ENCODE data around the gene CEND1.

Gene CEND1

DNA sequence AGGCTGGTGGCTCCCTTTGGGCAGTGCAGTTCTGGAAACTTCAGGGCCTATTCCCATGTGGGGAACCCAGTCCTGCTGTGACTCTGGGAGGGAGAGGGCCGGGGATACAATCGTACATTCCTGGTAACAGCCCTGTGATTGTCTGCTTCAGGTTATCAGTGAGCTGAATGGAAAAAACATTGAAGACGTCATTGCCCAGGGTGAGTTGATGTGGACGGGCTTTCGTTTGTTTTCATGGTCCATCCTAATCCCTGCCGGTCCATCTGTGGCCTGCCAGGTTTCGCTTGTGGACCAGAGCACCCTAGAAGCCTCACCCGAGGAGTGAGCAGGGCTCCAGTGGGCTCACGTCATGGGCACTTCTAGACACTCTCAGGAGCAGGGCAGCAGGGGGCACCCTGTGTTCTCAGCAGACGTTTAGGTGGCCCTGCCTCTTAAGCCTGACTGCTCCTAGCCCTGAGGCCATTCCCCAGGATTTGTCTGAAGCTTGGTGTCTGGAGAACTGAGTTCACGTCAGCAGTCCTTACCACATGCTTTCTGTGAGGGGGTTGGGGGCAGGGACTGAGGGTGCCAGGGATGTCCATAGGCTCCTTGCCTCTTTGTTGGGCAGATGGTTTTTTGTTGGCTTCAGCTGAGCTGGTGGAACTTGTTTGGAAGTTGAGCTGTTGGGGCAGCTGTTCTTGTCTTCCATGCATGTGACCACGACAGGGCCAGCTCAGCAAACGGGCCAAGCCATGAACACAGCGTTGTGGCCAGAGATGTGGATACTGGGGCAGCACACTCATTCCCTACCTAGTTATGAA lies 21.8 kb upstream of the CEND1 start:
- DNase-seq (ENCODE audit: low read depth in 2 of 2) = no peak

DNA sequence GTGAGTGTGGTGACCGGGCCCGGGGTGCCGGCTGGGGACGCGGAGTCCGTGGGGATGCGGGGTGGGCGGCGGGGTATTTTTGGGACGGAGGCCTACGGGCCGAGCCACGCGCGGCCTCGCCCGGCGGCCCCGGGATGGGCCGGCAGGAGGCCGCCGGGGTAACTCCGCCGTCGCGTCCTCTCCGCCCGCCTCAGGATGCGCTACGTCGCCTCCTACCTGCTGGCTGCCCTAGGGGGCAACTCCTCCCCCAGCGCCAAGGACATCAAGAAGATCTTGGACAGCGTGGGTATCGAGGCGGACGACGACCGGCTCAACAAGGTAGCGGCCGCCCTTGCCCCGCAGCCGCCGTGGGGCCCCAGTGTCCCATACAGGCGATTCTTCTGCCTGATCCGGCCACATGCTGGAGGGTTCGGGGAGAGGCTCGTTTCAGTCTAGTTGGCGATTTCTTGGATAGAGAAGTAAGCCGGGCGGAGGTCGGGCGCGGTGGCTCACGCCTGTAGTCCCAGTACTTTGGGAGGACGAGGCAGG lies 20.2 kb upstream of the CEND1 start:
- DNase-seq (ENCODE audit: low read depth in 2 of 2) = no peak

DNA sequence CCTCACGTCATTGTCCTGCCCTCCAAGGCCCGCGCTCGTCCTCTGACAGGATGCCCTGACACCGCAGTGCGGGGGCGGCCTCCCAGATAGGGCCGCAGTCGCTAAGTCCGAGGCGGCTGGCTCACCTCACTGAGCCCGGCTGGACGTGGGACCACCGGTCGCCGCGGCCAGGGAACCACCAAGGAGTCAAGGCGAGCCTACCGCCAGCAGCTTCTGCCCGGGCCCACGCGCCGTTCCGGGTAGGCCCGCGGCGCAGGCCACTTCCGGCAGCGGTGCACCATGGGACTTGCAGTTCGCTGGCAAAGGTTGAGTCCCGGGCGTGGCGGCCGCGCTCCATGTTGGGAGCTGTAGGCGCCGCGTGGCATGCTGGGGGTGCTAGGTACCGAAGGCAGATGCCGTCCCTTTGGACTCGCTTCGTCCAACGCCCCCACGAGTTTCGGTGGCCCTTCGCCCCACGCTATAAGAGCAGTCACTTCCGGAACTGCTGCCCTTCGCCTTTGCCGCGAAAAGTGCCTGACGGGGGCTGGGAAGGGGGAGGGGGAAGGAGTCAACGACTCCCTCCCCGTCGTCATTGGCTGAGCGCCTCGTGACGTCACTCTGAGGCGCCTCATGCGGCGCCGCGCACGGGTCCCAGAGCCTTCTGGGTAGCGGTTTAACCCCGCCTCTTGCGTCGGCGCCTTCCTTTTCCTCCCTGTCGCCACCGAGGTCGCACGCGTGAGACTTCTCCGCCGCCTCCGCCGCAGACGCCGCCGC lies 19.6 kb upstream of the CEND1 start, which contains the start of gene RPLP2:
Gene RPLP2 (plus strand): TSS at position 681 of the 753 bp plus-strand sequence. CDS start 268 bp downstream, outside the sequence.
- peak; percentile 96 to 98 for DNase-seq (ENCODE audit: low read depth in 2 of 2)

DNA sequence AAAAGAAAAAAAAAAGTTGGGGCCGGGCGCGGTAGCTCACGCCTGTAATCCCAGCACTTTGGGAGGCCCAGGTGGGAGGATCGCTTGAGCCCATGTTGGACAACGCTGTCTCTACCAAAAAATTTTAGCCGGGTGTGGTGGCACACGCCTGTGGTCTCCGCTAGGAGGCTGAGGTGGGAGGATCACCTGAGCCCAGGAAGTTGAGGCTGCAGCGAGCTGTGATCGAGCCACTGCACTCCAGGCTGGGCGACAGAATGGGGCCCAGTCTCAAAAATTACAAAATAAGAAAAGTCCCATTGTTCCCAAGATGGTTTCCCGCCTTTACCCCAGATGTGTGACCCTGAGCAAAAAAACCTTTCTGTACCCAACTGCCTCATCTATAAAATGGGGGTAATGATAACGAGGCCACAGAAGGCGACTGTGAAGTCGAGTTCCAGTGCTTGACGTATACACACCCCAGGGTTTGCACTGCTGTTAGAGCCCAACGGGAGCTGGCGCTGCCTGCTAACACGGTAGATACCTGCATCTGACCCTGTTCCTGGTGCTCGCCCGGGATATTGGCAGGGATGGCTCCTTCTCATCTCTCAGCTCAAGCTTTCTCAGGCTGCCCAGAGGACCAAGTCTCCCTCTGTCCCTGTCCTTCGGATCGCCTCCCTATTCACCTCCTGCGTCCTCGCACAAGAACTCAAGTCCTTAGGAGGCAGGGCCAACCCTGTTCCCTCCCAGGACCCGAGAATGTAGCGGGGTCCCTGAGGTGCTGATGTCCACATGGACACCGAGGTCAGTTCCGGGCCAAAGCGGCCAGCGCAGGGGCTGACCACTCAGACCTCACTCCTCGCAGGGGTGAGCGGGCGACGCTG lies 18.8 kb upstream of the CEND1 start:
- no peak for DNase-seq (ENCODE audit: low read depth in 2 of 2)

DNA sequence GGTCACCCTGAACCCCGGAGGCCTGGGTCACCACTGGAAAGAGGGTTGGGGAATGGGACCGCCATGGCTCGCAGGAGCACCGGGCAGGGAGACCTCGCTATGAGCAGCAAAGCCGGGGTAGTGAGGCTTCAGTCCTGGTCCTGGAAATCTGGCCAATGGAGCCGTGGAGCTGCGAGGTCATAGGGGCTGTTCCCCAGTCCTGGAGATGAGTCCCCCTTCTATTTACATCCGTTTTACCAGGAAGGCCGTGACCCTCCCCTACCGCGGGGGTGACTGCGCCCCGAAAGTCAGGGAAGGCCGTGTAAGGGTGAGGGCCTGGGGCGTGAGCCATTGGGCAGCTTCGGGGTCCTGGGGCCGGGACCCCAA lies 14.7 kb upstream of the CEND1 start:
- DNase-seq (ENCODE audit: low read depth in 2 of 2) = no peak

DNA sequence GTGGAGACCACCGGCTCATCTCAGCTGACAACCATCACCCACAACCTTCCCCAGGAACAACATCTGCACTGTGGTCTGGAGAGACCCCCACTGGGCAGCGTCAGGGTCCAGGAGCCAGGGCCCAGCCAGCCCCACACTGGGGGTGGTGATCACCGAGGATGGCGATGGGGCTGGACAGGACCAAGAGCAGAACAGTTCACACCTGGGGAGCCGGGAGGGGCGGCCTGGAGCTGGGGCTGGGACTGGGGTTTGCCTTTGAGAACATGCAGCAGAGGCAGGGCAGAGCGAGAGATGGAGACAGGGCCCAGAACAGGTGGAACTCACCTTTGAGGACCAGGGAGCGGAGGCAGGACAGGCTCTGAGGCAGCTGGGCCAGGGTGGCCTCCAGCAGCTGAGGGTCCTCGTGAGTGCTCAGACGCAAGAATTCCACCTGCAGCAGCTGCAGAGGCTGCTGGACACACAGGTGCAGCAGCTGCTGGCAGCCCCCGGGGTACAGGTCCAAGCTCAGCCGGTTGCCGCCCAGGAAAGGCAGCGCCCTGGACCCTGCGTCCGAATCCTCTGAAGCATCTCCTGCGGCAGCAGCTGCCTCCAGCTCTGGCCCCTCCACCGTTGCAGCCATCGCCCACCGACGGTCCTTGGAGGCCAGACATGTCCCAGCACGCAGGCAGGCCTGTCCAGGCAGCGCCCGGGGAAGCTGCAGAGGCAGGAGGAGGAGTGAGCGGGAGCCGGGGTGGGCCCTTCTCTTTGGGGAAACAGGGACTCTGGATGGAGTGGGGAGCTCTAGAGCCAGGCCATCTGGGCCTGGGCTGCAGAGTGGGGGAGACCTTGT lies 14.1 kb upstream of the CEND1 start:
- DNase-seq (ENCODE audit: low read depth in 2 of 2) = no peak

DNA sequence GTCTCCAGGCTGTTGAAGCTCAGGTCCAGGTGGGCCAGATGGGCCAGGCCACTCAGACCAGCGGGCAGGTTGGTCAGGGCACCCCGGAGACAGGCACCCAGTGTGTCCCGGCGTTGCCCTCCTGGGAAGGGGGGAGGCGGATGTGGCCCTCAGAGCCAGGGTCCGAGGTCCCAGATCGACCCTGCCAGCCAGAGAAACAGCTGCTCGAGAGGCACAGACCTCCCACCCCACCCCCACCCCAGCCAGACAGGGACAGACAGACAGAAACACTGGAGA lies 13.5 kb upstream of the CEND1 start:
- DNase-seq (ENCODE audit: low read depth in 2 of 2) = no peak

DNA sequence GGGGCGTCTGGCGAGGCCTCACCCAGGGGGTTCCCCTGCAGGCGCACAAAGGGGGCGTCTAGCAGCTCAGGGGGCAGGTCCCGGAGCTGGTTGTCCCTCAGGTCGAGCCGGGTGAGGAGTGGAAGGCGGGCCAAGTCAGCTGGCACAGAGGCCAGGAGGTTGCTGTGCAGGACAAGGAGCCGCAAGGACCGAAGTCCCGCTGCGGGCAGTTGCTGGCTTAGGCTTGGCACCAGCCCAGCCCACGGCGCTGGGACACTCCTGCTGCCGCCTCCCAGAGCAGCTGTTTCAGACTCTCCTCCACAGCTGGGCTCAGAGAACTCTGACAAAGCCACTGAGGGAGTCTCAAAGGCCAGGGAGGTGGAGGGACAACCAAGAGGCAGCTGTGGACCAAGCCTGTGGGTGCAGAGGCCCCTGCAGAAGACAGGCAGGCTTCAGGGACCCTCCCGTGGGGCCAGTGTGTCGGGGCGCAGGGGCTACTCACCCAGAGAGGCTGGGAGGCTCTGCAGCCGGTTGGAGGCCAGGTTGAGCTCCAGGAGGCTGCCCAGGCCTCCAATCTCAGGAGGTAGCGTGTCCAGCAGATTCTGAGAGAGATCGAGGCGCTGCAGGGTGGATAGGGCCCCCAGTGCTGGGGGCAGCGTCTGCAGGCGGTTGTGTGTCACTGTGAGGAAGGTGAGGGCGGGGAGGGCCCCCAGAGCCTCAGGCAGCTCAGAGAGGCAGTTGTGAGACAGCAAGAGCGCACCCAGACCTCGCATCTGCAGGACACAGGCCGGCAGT lies 13.0 kb upstream of the CEND1 start:
- no peak for DNase-seq (ENCODE audit: low read depth in 2 of 2)

DNA sequence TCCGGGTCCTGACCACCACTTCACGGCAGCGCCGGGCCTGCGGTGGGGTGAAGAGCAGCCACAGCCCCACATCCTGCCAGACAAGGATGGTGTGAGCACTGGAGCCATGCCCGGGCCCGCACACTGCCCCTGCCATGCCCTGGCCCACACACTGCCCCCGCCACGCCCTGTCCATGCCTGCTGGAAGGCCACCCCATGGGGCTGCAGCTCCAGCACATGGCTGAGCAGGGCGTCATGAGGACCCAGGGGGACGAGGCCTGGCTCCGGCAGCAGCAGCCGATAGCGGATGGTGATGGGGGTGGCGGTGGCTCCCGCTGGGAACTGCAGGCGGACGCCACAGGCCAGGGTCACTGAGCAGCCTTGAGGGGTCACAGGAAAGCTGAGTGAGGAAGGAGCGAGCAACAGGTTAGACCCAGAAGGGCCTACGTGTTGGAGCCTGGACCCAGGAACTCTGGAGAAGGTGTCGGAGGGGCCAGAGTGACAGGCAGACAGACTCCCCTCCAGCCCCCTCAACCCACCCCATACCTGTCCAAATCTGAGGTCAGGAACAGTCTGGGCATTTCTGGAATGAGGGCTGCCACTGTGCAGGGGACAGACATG lies 12.2 kb upstream of the CEND1 start:
- no peak for DNase-seq (ENCODE audit: low read depth in 2 of 2)

DNA sequence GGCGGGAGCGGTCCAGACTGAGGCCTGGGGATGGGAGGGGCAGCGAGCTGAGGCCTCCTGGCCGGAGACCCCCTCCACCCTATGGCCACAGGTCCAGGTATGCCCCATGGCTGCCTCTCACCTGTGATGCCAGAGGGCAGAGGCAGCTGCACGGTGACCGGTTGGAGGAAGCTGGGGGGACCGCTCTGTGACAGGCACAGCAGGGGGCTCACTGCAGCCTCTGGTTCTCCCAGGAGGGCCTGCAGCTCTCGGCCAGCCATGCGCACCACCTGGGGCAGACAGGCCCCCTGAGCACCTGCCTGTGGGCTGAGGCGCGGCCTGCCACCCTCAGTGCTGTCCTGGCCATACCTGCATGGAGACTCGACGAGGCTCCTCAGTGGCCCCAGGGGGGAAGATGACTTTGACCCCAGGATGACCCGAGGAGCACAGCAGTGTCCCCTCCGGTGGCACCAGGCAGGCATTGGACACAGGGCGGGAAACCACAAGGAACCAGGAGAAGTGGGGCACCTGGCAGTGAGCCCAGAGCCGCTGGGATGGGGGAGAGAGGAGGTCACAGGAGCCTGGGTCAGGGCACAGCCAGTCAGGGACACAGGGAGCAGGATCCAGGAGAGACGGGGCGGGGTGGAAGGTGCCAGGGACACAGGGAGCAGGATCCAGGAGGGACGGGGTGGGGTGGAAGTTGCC lies 11.3 kb upstream of the CEND1 start:
- no peak for DNase-seq (ENCODE audit: low read depth in 2 of 2)

DNA sequence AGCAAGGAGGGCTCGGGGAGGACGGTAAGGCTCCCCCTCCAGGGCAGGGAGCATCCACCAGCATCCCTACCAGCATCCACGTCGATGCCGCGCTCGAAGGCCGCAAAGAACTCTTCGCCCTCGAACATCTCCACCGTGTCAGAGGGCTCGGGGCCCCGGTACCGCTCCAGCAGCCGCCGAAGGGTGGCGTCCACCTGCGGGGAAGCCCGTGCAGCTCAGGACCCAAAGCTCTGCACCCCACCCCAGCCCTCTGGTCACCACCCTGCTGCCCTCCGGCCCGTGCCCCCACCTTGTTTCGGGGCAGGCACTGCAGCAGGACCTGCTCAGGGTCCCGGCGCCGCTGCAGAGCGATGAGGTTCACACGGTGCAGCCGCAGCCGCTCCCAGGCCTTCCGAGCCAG lies 10.6 kb upstream of the CEND1 start:
- no peak for DNase-seq (ENCODE audit: low read depth in 2 of 2)

DNA sequence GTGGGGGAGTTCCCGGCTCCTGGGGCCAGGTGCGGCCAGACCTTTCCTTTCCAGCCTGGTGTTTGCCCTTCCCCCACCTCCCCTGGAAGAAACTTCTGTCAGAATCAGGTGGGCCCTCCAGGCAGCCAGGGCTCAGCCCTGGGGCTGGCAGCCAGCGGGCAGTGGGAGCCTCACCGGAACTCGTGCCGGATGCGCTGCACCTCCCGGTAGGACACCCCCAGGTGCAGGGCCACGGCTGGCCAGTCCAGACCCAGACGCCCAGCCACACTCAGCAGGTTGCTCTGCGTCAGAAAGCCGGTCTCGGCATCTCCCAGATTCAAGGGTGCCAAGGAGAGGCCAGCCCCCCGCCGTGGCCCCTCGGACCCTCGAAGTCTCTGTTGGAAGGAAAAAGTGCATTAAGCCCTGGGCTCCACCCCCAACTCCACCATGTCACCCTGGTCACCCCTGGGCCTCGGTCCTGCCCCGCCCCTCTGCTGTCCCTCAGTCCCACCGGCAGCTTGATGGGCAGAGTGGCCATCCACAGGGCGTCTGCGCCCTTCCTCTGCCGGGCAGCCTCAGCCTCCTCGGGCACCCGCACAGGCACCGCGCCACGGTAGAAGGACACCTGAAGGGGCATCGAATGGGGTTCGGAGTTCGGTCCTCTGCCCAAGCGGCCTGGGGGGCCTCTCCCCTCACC lies 9.9 kb upstream of the CEND1 start:
- no peak for DNase-seq (ENCODE audit: low read depth in 2 of 2)

DNA sequence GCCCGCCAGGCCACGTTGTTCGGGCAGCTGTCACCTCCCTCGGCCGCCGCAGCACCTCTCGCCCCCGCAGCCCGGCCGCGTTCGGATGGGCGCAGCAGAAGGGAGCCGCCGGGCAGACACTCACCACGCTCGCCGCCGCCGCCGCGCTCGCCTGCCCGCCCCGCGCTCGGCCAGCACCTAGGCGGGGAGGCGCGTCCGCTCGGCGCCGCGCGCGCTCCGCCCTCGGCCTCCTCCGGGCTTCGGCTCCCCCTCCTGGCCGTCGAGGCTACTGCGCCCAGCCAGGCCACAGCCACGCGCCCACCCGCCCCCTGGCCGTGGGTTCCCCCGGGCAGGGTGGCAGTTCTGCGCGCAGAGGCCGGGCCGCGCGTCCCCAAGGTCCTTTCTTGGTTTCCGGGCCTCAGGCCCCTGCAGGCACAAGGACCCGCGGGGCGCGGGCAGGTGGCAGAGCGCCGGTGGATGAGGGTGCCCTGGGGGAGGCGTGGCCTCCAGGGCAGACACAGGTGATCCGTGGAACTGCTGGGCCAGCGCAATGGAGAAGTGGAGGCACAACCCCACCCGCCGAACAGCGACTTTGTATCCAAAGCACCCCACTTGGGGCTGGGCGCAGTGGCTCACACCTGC lies 8.3 kb upstream of the CEND1 start, which contains the start of gene SLC25A22:
Gene SLC25A22 (minus strand): TSS at position 189 of the 621 bp plus-strand sequence. CDS start 3,275 bp downstream, outside the sequence.
- DNase-seq (ENCODE audit: low read depth in 2 of 2) = peak; percentile 76 to 79

DNA sequence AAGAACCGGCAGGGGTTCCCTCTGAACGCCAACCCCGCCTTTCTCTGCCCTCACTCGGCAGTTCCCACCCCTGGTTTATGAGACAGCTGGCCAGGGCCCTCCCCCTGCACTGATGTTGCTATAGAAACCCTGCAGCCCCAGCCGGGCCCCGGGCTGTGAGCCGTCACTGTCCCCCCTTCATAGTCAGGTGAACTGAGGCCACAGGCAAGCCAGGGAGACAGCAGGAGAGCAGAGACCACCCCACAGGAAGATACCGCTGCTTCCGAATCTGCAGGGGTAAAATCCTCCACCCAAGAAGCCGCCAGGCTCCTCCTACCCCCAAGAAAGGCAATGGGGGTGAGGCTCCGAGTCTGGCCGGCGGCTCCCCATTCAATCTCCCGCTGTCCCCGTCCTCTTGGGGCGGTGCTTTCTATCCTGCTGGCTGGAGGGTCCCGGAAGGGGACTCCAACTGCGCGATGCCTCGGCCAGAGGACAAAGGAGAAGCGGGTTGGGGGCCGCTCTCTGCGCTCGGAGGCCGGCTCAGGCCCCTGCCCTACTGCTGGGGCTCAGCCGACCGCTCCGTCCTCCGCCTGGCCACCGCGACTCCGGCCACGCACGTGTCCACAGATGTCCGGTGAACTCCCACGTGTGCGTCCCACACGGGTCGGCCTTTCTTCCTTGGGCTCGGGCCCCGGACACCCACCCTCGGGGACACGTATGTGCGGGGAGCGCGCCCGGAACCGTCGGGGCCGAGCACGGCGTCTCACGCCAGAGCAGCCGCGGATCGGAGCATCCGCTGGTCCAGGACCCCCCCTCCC lies 7.6 kb upstream of the CEND1 start:
- DNase-seq (ENCODE audit: low read depth in 2 of 2) = peak; percentile 66 to 76

DNA sequence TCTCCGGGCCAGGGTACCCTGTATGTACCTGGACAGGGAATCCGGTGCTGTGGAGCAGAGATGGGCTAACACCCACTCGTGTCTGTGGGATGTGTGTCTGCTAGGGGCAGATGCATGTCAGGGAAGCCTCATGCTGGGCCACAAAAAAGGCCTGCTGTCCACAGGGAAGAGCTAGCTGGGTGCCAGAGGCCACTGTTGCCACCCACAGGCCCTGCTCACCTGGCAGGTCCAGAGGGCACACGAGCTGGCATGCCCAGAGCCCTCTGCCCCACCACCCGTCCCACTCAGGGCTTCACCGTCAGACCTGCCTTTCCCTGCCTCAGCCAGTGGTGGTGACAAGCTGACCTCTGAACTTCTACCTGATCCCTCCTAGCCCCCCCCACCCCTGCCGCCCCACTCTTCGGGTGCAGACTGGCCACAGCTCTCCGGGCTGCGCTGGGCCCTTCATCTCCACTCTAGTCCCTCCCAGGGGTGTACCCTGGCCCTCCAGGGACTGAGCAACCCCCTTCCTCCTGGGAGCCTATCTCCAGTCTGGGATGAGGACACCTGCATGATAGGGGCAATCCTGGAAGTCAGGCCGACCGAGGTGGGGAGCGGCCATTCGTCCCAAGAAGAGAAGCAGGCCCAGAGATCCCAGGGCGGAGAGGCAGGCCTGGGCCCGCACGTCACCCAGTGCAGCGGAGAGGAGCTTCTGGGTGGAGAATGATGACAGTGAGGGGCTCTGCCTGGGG lies 6.8 kb upstream of the CEND1 start:
- no peak for DNase-seq (ENCODE audit: low read depth in 2 of 2)

DNA sequence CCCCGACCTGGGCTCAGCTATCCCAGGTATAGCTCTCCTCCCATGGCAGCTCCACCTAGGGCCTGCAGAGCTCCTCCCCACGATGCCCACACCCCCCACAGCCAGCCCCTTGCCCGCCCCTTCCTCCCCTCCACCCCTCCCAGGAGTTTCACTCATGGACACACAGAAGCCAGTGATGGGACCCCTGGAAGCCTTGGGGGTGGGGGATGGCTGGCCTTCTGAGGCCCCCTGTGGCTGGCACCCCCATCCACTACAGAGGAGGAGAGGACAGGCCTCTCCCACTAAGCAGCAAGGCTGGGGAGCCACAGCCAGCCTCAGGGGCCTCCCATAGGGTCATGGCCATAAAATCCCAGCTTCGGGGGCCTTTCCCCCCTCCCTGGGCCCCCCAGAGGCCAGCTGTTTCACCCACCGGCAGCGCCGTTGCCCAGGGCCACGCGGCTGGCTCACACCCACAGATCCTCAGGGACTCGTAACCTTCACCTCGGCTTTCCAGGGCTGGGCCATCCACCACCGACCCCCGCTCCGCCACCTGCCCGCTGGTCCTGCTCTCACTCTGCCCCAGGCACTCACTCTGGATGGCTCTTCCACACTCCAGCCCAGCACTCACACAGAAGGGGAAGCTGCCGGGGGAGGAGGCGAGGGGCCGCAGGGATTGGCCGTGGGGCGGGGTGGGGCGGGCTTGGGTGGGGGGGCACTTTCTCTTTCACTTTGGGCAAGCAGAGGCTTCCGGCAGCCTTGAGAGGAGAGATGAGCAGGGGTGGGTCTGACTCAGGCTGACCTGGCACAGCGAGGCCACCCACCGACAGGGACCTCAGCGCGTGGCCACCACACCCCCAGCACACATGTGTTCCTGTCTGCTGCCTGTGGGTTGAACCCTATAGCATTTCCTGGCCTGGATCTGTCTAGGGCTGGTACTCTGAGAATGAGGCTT lies 6.0 kb upstream of the CEND1 start:
- DNase-seq (ENCODE audit: low read depth in 2 of 2) = peak; percentile 75 to 81
